LNCaP clone FGC (cell line): Measurements from ENCODE around the gene TADA2A.
"Not testable (repeated sequence)": the region's sequence is repeated elsewhere in the genome, so short reads cannot be mapped to it uniquely, and the experiment has no call there.

ENCODE experiments used
- DNase-seq: peaks from one replicate; pipeline ENCODE4 v3.0.0-alpha.2; 2011; ENCODE audit warnings: low read depth
- H3K4me3 ChIP-seq: 2 replicates; pipeline ENCODE4 v1.5.1; 2011; ENCODE audit warnings: mild to moderate bottlenecking, low read depth, low read length, control low read depth
- CTCF ChIP-seq: IDR thresholded peaks from 2 replicates; pipeline ENCODE4 v1.5.1; 2012; ENCODE audit warnings: mild to moderate bottlenecking; ENCODE audit not compliant: control insufficient read depth, insufficient read depth; ENCODE audit errors: extremely low read depth

The TADA2A gene

GRCh38 chr17:37438141-37438540, 31.5 kb downstream of the TADA2A start:
- DNase-seq: no peak
- TF ChIP-seq CTCF: peak; percentile 14; the same call in 1 of the 2 replicates
- no peak overlapping the region for H3K4me3 ChIP-seq

- TF ChIP-seq CTCF: no peak
- no peak for DNase-seq
- no peak overlapping the region for H3K4me3 ChIP-seq
These were observed 33.7 kb downstream of the TADA2A start for GRCh38 chr17:37440424-37440823.

- H3K4me3 ChIP-seq, DNase-seq: not testable (repeated sequence)
These were observed 34.8 kb downstream of the TADA2A start for GRCh38 chr17:37441369-37442014.

GRCh38 chr17:37446027-37446426, 39.3 kb downstream of the TADA2A start:
- no peak overlapping the region for H3K4me3 ChIP-seq
- DNase-seq: no peak
- no peak for TF ChIP-seq CTCF

GRCh38 chr17:37447641-37448040, 41.0 kb downstream of the TADA2A start:
- no peak overlapping the region for H3K4me3 ChIP-seq
- DNase-seq: no peak
- TF ChIP-seq CTCF: no peak

GRCh38 chr17:37450112-37450511, 43.4 kb downstream of the TADA2A start:
- H3K4me3 ChIP-seq: no peak overlapping the region
- DNase-seq: peak; percentile 95
- TF ChIP-seq CTCF: no peak

GRCh38 chr17:37457801-37458200, 51.1 kb downstream of the TADA2A start:
- not testable (repeated sequence) for H3K4me3 ChIP-seq, DNase-seq

- no peak for DNase-seq
- no peak for TF ChIP-seq CTCF
- H3K4me3 ChIP-seq: no peak overlapping the region
These were observed 52.1 kb downstream of the TADA2A start for GRCh38 chr17:37458805-37459204.
